Activated CD4-positive, CD25-positive, alpha-beta regulatory T cell treated with anti-CD3 and anti-CD28 coated beads, Interleukin-2, amount 50 U/mL, for 72 hours (primary cell): ENCODE results near the gene FAM168B.

Experiments
- DNase-seq: peaks from one replicate; pipeline ENCODE4 v3.0.0; 2021

Gene FAM168B

DNA sequence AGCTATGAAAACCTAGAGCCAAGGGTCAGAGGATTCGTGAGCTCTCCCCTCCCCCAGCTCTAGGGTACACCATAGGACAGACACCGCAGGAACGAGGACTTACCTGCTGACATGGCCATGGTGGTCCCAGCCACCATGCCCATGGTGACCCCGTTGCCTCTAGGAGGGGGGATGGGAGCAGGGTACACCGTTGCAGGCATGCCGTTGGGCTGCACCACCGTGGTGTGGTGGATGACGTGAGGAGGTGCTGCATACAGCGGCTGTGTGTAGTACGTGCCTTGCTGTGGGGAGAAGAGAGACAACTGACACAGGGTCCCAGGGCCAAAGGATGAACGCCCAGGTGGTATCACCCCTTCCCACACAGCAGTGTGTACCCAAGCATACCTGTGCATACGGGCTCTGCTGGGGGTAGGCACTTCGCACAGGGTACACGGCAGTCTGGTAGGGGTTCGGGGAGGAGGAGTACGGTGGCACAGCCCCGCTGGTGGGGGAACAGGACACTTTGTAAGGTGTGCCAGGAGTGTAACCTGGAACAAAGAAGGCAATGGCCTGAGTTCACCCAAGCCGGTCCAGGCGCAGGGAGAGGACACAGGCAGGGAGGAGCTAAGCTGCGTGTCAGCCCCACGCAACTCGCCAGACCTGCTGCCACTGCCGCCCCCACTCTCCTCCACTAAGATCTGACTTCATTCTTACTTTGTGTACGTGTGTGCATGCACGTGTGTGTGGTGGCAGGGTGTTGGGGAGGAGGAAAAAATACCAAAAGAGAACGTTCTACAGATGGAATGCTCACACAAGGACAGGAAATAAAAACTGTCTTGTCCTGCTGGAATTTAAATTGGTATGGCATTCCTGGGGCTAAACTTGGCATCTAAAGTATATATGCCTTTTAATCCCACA lies 37.8 kb downstream of the FAM168B start:
- no peak for DNase-seq

DNA sequence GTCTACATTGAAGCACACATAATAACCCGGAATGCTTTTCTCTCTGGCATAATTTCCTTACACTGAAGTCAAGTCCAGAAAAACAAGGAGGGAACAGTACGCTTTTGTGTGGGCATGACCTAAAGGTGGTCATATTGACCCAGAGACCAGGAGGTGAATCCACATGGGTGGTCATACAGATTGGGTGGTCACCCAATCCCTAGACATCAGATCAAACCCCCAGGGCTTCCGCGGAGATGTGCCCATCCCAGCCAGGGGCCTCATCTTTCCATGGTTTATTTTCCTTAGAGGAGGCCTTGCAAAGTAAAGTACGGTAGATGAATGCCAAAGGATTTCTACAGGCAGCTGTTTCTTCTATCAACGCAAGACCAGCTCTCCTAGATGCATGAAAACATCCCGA lies 38.8 kb downstream of the FAM168B start:
- DNase-seq: no peak

DNA sequence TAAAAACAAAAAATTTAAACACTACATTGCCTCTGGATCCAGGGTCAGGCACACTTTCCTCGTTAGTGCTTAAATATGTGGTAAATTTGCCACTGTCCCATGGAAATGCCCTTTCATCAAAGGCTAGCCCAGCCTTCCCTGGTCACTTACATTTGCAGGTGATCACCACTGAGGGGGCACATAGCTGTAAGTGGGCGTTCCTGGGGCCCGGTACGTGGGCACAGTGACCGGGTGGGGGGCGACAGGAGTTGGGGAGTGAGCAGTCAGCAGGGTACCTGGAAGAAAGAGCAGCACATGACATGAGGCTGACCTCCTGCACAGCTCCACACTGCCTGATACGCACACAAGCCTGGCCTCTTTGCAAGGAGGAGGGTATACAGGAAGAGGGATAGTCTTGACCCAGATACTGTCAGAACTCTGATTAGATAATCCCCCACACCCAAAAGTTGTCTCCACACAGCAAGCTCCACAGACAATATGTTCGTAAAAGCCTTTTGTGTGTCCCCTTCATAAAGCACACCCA lies 40.5 kb downstream of the FAM168B start:
- no peak for DNase-seq

DNA sequence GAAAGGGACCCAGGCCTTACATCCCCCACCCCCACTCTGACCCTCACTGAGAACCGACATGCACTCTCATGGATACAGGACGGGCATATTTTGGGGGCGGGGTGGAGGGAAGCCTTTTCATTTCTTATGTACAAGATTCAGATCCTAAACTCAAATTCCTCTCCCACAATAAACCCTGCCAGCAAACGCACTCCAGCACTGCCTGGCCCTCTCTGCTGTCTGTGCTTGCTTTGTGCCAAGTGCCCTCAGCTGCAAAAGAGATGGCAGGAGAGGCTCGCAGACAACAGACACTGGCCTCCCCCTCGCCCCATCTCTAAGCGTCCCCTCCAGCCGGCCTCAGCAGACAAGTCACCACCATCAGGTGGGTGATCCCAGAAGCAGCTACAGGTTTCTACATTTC lies 42.4 kb downstream of the FAM168B start:
- no peak for DNase-seq

DNA sequence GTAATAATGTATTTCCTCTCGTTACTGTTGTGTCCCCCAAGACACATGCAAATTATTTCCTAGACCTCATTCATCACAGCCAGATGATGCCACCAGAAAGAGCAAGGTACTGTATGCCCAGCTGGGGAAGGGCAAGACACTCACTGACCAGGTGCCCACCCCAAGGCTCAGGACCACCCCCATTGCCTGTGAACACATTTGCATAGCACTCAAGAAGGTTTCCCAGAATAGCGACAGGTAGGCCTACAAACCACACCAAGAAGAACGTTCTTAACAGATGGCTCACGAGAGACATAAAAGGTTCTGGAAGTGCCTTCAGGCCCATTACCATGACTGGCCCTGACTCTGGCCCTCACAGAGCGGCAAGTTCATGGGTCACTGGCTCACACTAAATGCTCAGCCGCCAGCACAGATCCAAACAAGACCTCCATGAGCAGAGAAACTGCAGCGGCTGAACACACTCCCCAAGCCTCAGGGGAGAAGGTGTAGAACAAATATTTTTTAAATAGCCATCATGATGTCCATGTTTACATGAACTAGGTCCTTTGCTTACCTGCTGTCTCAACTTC lies 44.0 kb downstream of the FAM168B start:
- no peak for DNase-seq

DNA sequence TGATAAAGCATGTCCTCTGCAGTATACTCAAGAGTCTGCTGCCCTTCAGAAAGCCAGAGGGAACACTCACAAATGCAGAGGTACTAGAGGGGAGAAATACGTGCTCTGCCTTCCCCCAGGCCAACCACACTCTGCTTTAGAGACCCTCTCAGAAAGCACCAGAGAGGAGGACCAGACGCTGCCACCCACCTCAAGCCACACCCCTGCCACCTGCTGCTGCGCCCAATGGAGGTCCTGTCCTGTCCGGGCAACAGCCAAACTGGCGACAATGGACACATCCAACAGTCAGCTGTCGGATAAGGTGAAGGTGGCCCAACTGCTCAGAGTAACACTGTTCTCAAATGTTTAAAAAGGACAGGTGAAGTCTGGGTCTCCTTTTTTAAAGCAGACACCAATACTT lies 44.6 kb downstream of the FAM168B start:
- no peak for DNase-seq

DNA sequence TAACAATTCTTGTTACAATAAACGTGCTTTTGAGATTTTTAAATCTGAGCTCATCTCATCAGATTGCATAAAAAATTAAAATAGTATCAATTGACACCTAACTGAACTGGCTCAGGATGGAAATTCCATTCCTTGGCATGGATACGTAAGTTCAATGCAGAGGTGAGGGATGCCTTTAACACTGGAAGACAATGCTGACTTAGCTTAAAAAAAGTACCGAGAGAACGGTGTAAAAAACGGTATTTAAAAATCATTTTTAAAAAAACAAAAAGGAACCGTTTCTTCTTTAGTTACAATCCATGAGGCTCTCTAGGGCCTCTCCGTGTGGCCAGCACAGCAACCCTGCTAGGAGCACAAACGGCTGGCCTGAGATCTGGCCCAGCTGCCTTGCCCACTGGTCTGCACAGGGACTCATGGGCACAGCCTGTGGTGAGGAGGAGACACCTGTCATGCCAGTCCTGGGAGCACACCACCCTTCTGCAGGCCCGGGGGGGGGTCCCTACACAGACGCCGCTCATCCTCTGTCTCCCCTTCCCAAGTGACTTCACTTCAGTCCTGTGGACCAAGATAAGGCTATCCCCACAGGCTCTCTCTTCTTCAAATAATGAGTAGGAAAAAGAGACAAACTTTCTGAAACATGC lies 45.2 kb downstream of the FAM168B start:
- no peak for DNase-seq

DNA sequence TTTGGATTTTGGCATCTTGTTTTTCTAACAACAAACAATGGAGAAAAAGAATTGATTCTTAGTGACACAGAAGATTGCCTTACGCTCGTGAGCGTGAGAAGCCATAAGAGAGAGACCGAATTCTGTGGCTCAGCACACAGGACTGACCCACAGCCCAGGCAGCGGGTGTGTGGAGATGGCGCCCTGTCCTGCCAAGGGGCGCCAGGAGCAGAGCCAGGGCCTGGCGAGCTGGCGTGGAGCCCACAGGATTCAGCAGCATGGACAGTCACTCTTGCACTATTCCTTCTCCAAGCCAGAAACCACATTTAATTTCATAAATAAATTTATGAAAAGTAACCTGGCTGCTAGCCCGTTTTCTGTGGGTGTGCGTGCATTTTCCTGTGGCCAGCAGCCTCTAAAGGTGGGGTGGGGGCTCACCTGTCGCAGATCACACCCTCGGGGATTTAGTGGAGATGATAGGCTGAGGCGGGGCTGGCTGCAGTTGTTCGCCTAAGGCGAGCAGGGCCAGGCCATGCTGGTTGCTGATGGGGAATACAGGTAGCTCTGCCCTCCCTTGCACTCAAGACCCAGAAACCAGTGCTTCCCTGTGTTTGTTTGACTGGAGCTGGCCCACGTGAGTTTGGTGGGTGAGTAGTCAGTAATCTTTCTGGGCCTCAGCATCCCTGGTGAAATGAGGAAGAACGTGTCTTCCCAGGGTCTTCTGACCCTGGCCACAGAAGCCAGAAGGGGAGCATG lies 46.2 kb downstream of the FAM168B start:
- no peak for DNase-seq

DNA sequence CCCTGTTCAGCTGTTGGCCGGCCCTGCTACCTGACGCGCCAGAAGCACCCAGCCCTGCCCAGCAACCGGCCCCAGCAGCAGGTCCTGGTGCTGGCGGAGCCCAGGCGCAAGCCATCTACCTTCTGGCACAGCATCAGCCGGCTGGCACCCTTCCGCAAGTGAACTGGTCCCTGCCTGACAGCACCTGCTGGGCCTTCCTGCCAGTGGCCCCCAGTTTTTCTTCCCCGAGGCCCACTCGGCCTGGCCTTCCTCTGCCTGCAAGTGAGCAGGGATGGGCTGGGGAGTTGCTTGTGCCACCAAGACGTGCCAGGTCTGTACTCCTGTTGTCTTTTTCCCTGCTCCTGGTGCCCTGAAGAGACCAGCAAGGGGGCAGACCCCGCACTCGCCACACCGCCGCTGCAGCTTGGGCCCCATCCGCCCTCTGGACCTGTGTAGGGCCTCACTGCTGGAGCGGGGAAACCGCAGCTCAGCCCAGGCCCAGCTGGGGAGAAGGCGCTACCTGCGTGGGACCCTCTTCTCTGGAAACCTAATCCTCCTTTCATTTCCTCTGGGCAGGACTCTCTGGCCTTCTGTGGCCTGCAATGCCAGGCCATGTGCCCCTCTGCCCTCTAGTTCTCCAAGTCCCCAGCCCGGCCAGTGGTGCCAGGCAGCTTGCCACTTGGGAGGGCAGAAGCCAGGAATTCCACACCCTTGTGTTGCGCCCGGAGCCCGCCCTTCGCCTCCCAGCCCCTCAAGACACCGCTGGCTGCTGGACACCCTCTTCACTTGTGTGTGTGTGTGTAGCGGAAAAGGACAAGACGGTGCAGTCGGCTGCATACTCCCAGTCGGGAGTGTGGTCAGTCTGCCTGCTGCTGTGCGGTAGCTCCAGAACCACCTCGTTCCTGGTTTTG lies 47.0 kb downstream of the FAM168B start:
- DNase-seq: no peak

DNA sequence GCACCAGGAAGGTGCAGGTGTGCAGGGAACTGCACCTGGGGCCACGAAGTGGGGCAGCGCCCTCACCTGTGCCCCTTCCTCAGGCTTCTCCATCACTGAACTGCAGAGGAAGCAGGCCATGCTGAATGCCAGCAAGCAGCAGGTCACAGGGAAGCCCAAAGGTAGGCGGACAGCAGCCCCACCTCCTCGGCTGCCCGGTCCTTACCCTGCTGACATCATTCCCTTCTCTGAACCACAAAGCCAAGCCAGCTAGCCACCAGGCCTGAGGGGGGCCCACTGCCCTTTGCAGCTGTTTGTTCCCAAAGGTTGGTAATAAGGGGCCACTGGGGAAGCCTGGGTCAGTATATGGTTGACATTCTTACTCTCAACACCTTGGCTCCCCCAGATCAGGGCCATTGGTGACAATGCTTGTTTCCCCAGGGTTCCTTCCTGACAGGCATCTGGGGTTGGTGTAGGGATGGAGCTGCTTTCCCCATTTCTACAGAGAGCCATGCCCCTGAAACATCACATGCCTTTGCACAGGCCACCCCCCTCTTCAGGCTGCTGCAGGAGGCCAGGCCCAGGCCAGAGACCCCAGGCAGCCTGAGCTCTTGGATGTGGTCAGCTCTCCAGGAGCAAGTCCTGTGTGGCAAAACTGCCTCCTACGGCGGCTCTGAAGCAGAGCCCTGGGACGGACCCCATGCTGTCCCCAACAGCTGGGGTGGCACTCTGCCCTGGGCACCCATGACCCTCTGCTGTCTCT lies 47.8 kb downstream of the FAM168B start:
- DNase-seq: no peak

DNA sequence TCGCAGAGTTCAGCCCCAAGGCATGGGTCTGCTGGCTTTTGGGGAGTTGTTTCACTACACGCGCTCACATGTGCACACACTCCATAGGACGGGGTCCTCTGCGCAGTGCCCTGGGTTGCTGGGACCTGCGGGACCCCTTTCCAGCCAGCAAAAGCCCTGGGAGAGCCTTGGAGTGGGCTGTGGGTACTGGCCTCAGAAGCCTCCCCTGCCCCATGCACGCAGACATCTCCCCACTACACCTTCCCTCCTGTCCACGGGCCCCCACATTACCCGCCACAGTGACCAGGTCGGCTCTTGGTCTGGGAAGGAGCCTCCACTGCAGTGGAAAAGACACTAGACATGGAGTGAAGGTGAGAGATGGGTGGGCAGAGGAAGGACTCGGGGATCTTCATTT lies 48.5 kb downstream of the FAM168B start:
- DNase-seq: no peak

DNA sequence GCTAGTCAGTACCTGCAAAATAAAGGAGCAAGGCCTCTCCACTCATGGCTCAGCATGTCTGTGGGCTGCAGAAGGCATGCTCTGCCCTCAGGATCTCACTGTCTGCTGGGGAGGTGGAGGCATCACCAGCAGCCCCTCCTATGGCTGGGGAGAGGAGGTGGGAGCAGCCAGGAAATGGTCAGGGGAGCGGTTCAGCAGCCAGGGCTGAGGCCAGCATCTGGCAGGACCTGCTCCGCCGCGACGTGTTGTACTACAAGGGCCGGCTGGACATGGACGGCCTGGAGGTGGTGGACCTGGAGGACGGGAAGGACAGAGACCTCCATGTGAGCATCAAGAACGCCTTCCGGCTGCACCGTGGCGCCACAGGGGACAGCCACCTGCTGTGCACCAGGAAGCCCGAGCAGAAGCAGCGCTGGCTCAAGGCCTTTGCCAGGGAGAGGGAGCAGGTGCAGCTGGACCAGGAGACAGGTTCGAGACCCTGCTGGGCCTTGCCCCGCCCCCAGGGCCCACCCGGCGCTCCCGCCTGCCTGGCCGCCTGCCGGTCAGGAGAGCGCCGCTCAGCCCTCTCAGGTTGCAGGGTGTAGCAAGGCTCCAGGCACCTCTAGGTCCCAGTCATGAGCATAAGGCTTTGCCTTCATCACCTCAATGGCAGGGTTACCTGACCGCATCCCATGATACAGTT lies 49.0 kb downstream of the FAM168B start:
- no peak for DNase-seq

DNA sequence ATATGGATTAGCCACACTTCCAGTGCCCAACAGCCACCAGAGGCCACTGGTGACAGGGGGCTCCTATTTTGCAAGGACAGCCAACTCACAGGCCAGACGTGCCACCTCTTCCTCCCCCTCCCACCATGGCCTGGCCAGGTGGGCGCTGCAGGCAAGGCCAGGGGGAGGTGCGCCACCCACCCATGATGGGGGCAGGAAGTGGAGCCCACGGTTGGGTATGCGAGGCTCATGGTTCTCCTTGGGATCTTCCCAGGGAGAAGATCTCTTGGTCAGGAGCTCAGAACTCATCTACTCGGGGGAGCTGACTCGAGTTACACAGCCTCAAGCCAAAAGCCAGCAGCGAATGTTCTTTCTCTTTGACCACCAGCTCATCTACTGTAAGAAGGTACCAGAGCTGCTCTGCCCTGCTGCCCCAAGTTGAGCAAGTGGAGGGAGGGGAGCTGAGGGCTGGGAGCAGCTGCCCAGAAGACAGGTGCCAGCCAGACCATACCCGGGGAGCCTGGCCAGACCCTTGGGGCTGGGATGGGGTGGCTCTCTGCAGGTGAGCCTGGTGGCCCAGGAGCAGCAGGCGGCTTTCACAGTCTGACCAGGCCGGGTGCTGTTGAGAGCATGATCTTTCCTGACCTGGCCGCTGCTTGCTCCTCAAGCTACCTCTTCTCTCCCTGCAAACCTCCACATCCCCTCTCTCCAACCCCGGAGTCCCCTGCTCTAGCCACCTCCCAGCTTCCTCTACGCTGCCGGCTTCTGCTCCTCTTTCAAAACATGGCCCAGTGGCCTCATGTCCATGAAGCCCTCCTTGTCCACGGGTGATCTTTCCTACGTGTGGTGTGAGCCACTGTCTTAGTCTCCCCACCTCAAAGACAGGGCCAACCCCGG lies 49.8 kb downstream of the FAM168B start:
- no peak for DNase-seq

DNA sequence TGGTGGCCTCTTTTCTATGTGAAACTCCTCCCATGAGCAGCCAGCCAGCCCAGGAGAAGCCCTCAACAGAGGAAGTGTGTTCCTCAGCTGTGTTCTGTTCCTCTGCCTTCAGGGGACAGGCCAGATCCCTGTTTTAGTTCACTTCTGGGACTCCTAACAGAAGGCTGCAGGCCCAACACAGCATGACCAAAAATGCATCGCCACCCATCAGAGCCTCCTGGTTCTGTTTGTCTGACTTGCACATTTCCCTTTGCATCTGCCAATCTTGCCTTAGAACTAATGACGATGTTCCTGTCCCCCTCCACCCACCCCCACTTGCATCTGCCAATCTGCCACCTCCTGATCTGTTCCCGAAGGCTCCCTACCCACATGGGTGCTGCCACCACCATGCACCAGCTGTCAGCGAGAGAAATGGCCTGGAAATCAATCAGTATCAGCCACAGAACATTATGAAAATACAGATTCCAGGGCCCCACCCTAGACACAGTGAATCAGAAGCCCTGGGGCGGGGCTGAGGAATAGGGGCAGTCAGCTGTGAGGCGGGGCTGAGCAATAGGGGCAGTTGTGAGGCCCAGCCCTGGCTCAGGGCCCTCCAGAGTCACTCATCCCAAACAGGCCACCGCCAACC lies 51.0 kb downstream of the FAM168B start:
- no peak for DNase-seq

DNA sequence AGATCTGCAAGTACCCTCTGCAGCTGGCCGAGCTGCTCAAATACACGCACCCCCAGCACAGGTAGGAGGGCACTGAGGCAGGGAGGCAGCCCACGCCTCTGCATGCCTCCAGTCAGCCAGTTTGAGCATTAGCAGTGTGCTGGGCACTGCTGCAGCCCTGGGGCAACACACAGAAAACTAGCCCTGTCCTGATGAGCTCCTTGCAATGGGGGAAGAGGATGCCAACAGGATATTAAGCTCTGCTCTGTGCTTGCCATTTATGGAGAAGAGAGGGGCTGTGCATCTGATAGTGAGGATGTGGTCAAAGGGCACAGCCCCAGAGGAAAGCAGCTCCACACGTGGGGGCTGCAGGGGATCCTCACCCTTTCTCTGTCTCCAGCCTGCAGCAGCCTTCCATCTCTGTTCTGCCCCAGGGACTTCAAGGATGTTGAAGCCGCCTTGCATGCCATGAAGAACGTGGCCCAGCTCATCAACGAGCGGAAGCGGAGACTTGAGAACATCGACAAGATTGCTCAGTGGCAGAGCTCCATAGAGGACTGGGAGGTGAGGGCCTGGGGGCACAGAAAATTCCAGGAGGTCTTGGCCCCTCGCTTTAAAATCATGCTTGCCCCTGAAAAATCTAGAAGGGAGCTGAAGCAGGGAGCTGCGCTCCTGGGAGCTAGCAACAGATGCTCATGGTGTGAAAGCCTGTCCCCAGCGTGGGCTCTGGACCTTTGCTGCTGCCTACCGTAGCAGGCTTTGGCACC lies 51.7 kb downstream of the FAM168B start:
- DNase-seq: no peak

DNA sequence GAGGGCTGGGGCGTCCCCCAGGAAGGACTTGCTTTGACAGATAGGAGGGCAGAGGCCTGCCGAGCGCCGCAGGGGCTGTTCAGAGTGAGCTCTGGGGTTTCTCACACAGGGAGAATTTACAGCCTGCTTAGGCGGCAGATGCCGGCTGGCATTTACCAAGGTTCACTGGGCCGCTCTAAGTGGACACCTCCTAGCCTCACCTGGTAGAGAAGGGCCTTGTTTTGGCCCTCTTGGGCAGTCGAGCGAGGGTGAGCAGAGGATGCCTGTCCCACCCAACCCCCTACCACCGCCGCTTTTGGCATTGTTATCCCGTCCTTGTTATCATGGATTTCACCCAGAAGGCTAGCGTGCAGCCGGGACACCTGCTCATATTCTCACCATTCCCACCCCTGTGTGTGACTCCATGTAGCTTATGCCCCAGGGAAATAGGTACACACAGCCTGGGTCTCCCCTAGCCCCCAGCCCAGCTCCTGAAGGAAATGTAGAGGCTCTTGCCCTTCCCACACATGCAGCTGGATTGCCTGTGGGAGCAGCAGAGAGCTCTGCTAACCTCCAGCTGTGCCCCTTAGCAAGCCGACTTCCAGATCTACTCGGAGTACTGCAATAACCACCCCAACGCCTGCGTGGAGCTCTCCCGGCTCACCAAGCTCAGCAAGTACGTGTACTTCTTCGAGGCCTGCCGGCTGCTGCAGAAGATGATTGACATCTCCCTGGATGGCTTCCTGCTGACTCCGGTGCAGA lies 52.4 kb downstream of the FAM168B start:
- no peak for DNase-seq

DNA sequence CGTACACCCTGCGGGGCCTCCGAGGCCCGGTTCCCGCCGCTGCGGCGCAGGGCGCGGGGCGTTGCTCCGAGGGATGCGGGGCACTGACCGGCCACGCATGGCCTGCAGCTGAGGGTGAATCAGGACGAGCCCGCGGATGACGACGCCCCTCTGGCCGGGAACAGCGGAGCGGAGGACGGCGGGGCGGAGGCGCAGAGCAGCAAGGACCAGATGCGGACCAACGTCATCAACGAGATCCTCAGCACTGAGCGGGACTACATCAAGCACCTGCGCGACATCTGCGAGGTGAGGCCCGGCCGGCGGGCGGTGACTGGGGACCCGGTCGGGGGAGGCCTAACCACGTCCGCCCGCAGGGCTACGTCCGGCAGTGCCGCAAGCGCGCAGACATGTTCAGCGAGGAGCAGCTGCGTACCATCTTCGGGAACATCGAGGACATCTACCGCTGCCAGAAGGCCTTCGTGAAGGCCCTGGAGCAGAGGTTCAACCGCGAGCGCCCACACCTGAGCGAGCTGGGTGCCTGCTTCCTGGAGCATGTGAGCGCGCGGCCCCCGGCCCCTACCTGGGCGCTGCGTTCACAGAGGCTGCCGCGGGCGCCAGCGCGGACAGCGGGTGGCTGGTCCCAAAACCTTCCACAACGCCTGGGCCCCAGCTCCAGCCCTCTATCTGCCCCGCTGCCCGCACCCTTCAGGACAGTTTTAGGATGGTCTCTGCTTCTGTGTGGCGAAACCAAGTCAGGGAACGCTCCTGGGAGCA lies 53.2 kb downstream of the FAM168B start:
- no peak for DNase-seq
